OCI-M2 (cell line): ENCODE results near the gene SETD3.

Source experiments
- DNase-seq: peaks from one replicate; lab custom pipeline; 2025; ENCODE audit not compliant: unreplicated experiment; lab: John Stamatoyannopoulos, UW

Gene SETD3

GRCh38 chr14:99461411-99462085 is 19.1 kb downstream of the SETD3 start:
- DNase-seq: no peak

GRCh38 chr14:99460793-99461192 is 19.9 kb downstream of the SETD3 start:
- no peak for DNase-seq

- no peak for DNase-seq
These were observed 21.1 kb downstream of the SETD3 start for GRCh38 chr14:99459481-99460100.

- DNase-seq: no peak
These were observed 26.4 kb downstream of the SETD3 start for GRCh38 chr14:99454246-99454645.

- DNase-seq: no peak
These were observed 27.7 kb downstream of the SETD3 start for GRCh38 chr14:99452968-99453367.

- DNase-seq: no peak
These were observed 29.4 kb downstream of the SETD3 start for GRCh38 chr14:99451234-99451633.

- DNase-seq: no peak
These were observed 30.4 kb downstream of the SETD3 start for GRCh38 chr14:99450266-99450665.

GRCh38 chr14:99447739-99448138 is 32.9 kb downstream of the SETD3 start:
- no peak for DNase-seq

GRCh38 chr14:99445931-99446330 is 34.7 kb downstream of the SETD3 start:
- DNase-seq: no peak

GRCh38 chr14:99441918-99442317 is 38.7 kb downstream of the SETD3 start:
- no peak for DNase-seq

- DNase-seq: no peak
These were observed 39.3 kb downstream of the SETD3 start for GRCh38 chr14:99441157-99441870.

- no peak for DNase-seq
These were observed 40.4 kb downstream of the SETD3 start for GRCh38 chr14:99440278-99440677.

GRCh38 chr14:99437706-99438105 is 43.0 kb downstream of the SETD3 start:
- no peak for DNase-seq

- DNase-seq: no peak
These were observed 44.1 kb downstream of the SETD3 start for GRCh38 chr14:99436247-99437180.

- DNase-seq: no peak
These were observed 45.3 kb downstream of the SETD3 start for GRCh38 chr14:99435327-99435726.

- DNase-seq: no peak
These were observed 48.2 kb downstream of the SETD3 start for GRCh38 chr14:99432485-99432884.

- DNase-seq: no peak
These were observed 48.7 kb downstream of the SETD3 start for GRCh38 chr14:99431986-99432385.

- DNase-seq: no peak
These were observed 50.2 kb downstream of the SETD3 start for GRCh38 chr14:99430491-99430890.

- DNase-seq: no peak
These were observed 52.9 kb downstream of the SETD3 start for GRCh38 chr14:99427632-99428300.

- DNase-seq: no peak
These were observed 53.8 kb downstream of the SETD3 start for GRCh38 chr14:99426813-99427346.
